ENCODE results near the gene DBH.

- TF ChIP-seq CTCF (IDR thresholded peaks at IDR 0.05), result no peak
- TF ChIP-seq POLR2A (IDR thresholded peaks at IDR 0.05), result no peak
These were observed 36.5 kb upstream of the DBH start for GRCh38 chr9:133599470-133600173.
